ENCODE data around the gene FRS2.

FRS2 gene

GRCh38 chr12:69501154-69501895, 31.1 kb downstream of the FRS2 start:
- no peak for DNase-seq

GRCh38 chr12:69502345-69503081, 32.3 kb downstream of the FRS2 start:
- no peak for DNase-seq

GRCh38 chr12:69508091-69508490, 37.9 kb downstream of the FRS2 start:
- no peak for DNase-seq

- DNase-seq = no peak
Observed at GRCh38 chr12:69508621-69509020, 38.4 kb downstream of the FRS2 start.

GRCh38 chr12:69509308-69509736, 39.1 kb downstream of the FRS2 start:
- DNase-seq = no peak

- DNase-seq = no peak
Observed at GRCh38 chr12:69509904-69510827, 40.0 kb downstream of the FRS2 start.

GRCh38 chr12:69511016-69511415, 40.8 kb downstream of the FRS2 start:
- no peak for DNase-seq

GRCh38 chr12:69511469-69512267, 41.5 kb downstream of the FRS2 start:
- no peak for DNase-seq

- peak in 3 of 4 experiments; percentile 15 to 27 (median 25) for DNase-seq
Observed at GRCh38 chr12:69512820-69513219, 42.6 kb downstream of the FRS2 start.

- no peak for DNase-seq
Observed at GRCh38 chr12:69513297-69513696, 43.1 kb downstream of the FRS2 start.

GRCh38 chr12:69514111-69514510, 43.9 kb downstream of the FRS2 start:
- DNase-seq = no peak

GRCh38 chr12:69514845-69515244, 44.7 kb downstream of the FRS2 start:
- no peak for DNase-seq

- DNase-seq = no peak
Observed at GRCh38 chr12:69515394-69515930, 45.3 kb downstream of the FRS2 start.

- DNase-seq = no peak
Observed at GRCh38 chr12:69516950-69517349, 46.8 kb downstream of the FRS2 start.

GRCh38 chr12:69517406-69517805, 47.2 kb downstream of the FRS2 start:
- DNase-seq = no peak

GRCh38 chr12:69519871-69520270, 49.7 kb downstream of the FRS2 start:
- DNase-seq = no peak

- DNase-seq = no peak
Observed at GRCh38 chr12:69523433-69524330, 53.5 kb downstream of the FRS2 start.

- no peak for DNase-seq
Observed at GRCh38 chr12:69524331-69524630, 54.1 kb downstream of the FRS2 start.

- DNase-seq = no peak
Observed at GRCh38 chr12:69524755-69525469, 54.7 kb downstream of the FRS2 start.

Data from suppressor macrophage (primary cell).